ENCODE data around the gene FDXR.
A peak's percentile ranks its signal among the peaks of the same experiment; 100 is the strongest.
"Not testable (repeated sequence)": the region's sequence is repeated elsewhere in the genome, so short reads cannot be mapped to it uniquely, and the experiment has no call there.

The FDXR gene

GRCh38 chr17:74871356-74872076, 1.3 kb downstream of the FDXR start:
- DNase-seq = no peak

- DNase-seq = no peak
Measured at GRCh38 chr17:74870512-74870911, 2.3 kb downstream of the FDXR start.

GRCh38 chr17:74870028-74870427, 2.8 kb downstream of the FDXR start:
- not testable (repeated sequence) for DNase-seq

GRCh38 chr17:74868908-74869255, 3.9 kb downstream of the FDXR start:
- no peak for DNase-seq

GRCh38 chr17:74868251-74868907, 4.4 kb downstream of the FDXR start:
- no peak for DNase-seq

- no peak for DNase-seq
Measured at GRCh38 chr17:74866198-74866835, 6.5 kb downstream of the FDXR start.

GRCh38 chr17:74865504-74866197, 7.1 kb downstream of the FDXR start:
- DNase-seq = no peak

GRCh38 chr17:74864866-74865395, 7.9 kb downstream of the FDXR start:
- peak; percentile 75 for DNase-seq

- no peak for DNase-seq
Measured at GRCh38 chr17:74864297-74864865, 8.4 kb downstream of the FDXR start.

GRCh38 chr17:74863420-74864296, 9.1 kb downstream of the FDXR start:
- DNase-seq = no peak

- DNase-seq = no peak
Measured at GRCh38 chr17:74862919-74863318, 9.9 kb downstream of the FDXR start.

GRCh38 chr17:74862108-74862901, 10.5 kb downstream of the FDXR start:
- peak; percentile 77 for DNase-seq

- no peak for DNase-seq
Measured at GRCh38 chr17:74861662-74862107, 11.1 kb downstream of the FDXR start.

- no peak for DNase-seq
Measured at GRCh38 chr17:74860872-74861661, 11.7 kb downstream of the FDXR start.

- DNase-seq = no peak
Measured at GRCh38 chr17:74860229-74860871, 12.4 kb downstream of the FDXR start.

- DNase-seq = no peak
Measured at GRCh38 chr17:74859459-74860228, 13.2 kb downstream of the FDXR start, which contains the start of gene GRIN2C. Gene GRIN2C, minus strand, starts transcription at chr17:74859885. Its CDS starts 4,793 bp downstream, at chr17:74855092.

GRCh38 chr17:74858672-74859458, 13.9 kb downstream of the FDXR start:
- no peak for DNase-seq

GRCh38 chr17:74857191-74857590, 15.6 kb downstream of the FDXR start:
- DNase-seq = no peak
